SK-N-SH treated with all-trans-retinoic acid at 6 μM for 48 hours (cell line): ENCODE measurements around the gene TMEM138.
A peak's percentile ranks its signal among the peaks of the same experiment; 100 is the strongest.

Experiments used
- ATAC-seq: fragments of 200-7000 bp; cut with Tn5 transposase; 3 replicates; pipeline ENCODE4 v1.9.1; 2020; ENCODE audit warnings: mild to moderate bottlenecking, moderate library complexity
- ARNTL ChIP-seq: fragments of 450-650 bp; formaldehyde crosslinking; IDR thresholded peaks from 2 replicates; pipeline ENCODE4 v1.5.0; 2020; ENCODE audit warnings: low read depth, mild to moderate bottlenecking, moderate library complexity, borderline replicate concordance
- BACH2 ChIP-seq: fragments of 250-450 bp; sonication (Bioruptor Pico); IDR thresholded peaks from 2 replicates; pipeline ENCODE4 v1.9.0; 2021; ENCODE audit warnings: mild to moderate bottlenecking, borderline replicate concordance
- CSDC2 ChIP-seq: fragments of 250-450 bp; sonication (Bioruptor Pico); IDR thresholded peaks from 2 replicates; pipeline ENCODE4 v1.5.0; 2020; ENCODE audit warnings: mild to moderate bottlenecking, moderate library complexity
- ESRRG ChIP-seq: fragments of 250-450 bp; sonication (Bioruptor Pico); IDR thresholded peaks from 2 replicates; pipeline ENCODE4 v1.6.1; 2021; ENCODE audit warnings: mild to moderate bottlenecking
- GLIS3 ChIP-seq: fragments of 250-450 bp; sonication (Bioruptor Pico); IDR thresholded peaks from 2 replicates; pipeline ENCODE4 v1.5.0; 2020; ENCODE audit warnings: mild to moderate bottlenecking, moderate library complexity
- ISL1 ChIP-seq: fragments of 250-450 bp; sonication (Bioruptor Pico); IDR thresholded peaks from 2 replicates; pipeline ENCODE4 v2.1.2; 2022; ENCODE audit warnings: mild to moderate bottlenecking, moderate library complexity
- OSR1 ChIP-seq: fragments of 250-450 bp; sonication (Bioruptor Pico); IDR thresholded peaks from 2 replicates; pipeline ENCODE4 v1.8.0; 2022; ENCODE audit warnings: moderate library complexity, mild to moderate bottlenecking, inconsistent platforms
- POU6F1 ChIP-seq: fragments of 250-450 bp; sonication (Bioruptor Pico); IDR thresholded peaks from 2 replicates; pipeline ENCODE4 v1.8.0; 2021; ENCODE audit warnings: low read depth, mild to moderate bottlenecking, moderate library complexity, borderline replicate concordance
- PPARA ChIP-seq: fragments of 250-450 bp; sonication (Bioruptor Pico); IDR thresholded peaks from 2 replicates; pipeline ENCODE4 v1.5.0; 2020; ENCODE audit warnings: mild to moderate bottlenecking, borderline replicate concordance
- SNAI2 ChIP-seq: fragments of 250-450 bp; sonication (Bioruptor Pico); IDR thresholded peaks from 2 replicates; pipeline ENCODE4 v1.5.0; 2020; ENCODE audit warnings: mild to moderate bottlenecking, moderate library complexity
- TCF4 ChIP-seq: fragments of 250-450 bp; sonication (Bioruptor Pico); IDR thresholded peaks from 2 replicates; pipeline ENCODE4 v1.8.0; 2021; ENCODE audit warnings: mild to moderate bottlenecking, moderate library complexity, borderline replicate concordance
- TOX ChIP-seq: fragments of 250-450 bp; sonication (Bioruptor Pico); IDR thresholded peaks from 2 replicates; pipeline ENCODE4 v1.8.0; 2021; ENCODE audit warnings: mild to moderate bottlenecking, moderate library complexity, borderline replicate concordance
- ZC3H10 ChIP-seq: fragments of 250-450 bp; sonication (Bioruptor Pico); IDR thresholded peaks from 2 replicates; pipeline ENCODE4 v1.5.1; 2021; ENCODE audit warnings: mild to moderate bottlenecking, moderate library complexity
- ZFP3 ChIP-seq: fragments of 250-450 bp; sonication (Bioruptor Pico); IDR thresholded peaks from 2 replicates; pipeline ENCODE4 v1.5.0; 2020; ENCODE audit warnings: mild to moderate bottlenecking, moderate library complexity
- ZFP30 ChIP-seq: fragments of 450-650 bp; formaldehyde crosslinking; IDR thresholded peaks from 2 replicates; pipeline ENCODE4 v1.5.0; 2022; ENCODE audit warnings: mild to moderate bottlenecking, moderate library complexity
- ZNF565 ChIP-seq: fragments of 450-650 bp; formaldehyde crosslinking; conservative IDR thresholded peaks from 2 replicates; pipeline ENCODE4 v1.5.0; 2020; ENCODE audit warnings: low read depth, mild to moderate bottlenecking, moderate library complexity
- ZNF70 ChIP-seq: fragments of 450-650 bp; formaldehyde crosslinking; IDR thresholded peaks from 2 replicates; pipeline ENCODE4 v1.5.0; 2020; ENCODE audit warnings: mild to moderate bottlenecking, moderate library complexity
- ZNF8 ChIP-seq: fragments of 450-650 bp; formaldehyde crosslinking; IDR thresholded peaks from 2 replicates; pipeline ENCODE4 v1.5.0; 2020; ENCODE audit warnings: mild to moderate bottlenecking, moderate library complexity
- TF ChIP-seq, protein P1 (sequence below): fragments of 250-450 bp; sonication (Bioruptor Pico); IDR thresholded peaks from 2 replicates; pipeline ENCODE4 v1.8.0; 2020; ENCODE audit warnings: mild to moderate bottlenecking, moderate library complexity, borderline replicate concordance
- TF ChIP-seq, protein P2 (sequence below): fragments of 250-450 bp; sonication (Bioruptor Pico); IDR thresholded peaks from 2 replicates; pipeline ENCODE4 v1.5.1; 2021; ENCODE audit warnings: mild to moderate bottlenecking, moderate library complexity
- TF ChIP-seq, protein P3 (sequence below): fragments of 250-450 bp; sonication (Bioruptor Pico); IDR thresholded peaks from 2 replicates; pipeline ENCODE4 v1.5.0; 2020; ENCODE audit warnings: mild to moderate bottlenecking, moderate library complexity
- TF ChIP-seq, protein P4 (sequence below): fragments of 250-450 bp; sonication (Bioruptor Pico); IDR thresholded peaks from 2 replicates; pipeline ENCODE4 v1.5.1; 2020; ENCODE audit warnings: low read depth, mild to moderate bottlenecking, moderate library complexity

TMEM138 gene

DNA sequence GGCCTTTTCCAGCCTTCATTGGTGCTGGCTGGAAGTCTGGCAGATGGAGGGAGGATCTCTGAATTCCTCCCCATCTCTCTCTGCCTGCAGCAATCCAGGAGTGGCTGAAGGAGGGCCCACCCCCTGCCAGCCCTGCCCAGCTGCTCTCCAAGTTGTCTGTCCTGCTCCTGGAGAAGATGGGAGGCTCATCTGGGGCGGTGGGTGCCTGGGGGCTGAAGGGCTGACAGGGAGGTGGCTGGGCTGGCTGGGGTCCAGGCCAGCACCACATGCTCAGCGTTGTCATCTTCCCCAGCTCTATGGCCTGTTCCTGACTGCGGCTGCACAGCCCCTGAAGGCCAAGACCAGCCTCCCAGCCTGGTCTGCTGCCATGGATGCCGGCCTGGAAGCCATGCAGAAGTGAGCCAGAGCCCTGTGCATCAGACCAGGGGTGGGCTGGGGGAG, 17.0 kb upstream of the TMEM138 start:
- peak; percentile 53; the same call in 2 of the 3 replicates for ATAC-seq
- TF ChIP-seq TCF4 (peak; percentile 28; the same call in 1 of the 2 replicates), ESRRG (no peak), ZFP30 (CRISPR knock-in tag) (no peak)

GRCh38 chr11:61345954-61346843, 16.0 kb upstream of the TMEM138 start:
- ATAC-seq: no peak
- TF ChIP-seq SNAI2 (CRISPR knock-in tag) (no peak), ARNTL (CRISPR knock-in tag) (no peak), TOX (CRISPR knock-in tag) (no peak), ZC3H10 (CRISPR knock-in tag) (no peak), OSR1 (CRISPR knock-in tag) (no peak), ZNF70 (CRISPR knock-in tag) (no peak), GLIS3 (CRISPR knock-in tag) (no peak), POU6F1 (CRISPR knock-in tag) (no peak), ESRRG (no peak), CSDC2 (CRISPR knock-in tag) (no peak)
- TF ChIP-seq, protein P1, sequence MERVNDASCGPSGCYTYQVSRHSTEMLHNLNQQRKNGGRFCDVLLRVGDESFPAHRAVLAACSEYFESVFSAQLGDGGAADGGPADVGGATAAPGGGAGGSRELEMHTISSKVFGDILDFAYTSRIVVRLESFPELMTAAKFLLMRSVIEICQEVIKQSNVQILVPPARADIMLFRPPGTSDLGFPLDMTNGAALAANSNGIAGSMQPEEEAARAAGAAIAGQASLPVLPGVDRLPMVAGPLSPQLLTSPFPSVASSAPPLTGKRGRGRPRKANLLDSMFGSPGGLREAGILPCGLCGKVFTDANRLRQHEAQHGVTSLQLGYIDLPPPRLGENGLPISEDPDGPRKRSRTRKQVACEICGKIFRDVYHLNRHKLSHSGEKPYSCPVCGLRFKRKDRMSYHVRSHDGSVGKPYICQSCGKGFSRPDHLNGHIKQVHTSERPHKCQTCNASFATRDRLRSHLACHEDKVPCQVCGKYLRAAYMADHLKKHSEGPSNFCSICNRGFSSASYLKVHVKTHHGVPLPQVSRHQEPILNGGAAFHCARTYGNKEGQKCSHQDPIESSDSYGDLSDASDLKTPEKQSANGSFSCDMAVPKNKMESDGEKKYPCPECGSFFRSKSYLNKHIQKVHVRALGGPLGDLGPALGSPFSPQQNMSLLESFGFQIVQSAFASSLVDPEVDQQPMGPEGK (CRISPR knock-in tag): no peak

- no peak for TF ChIP-seq ARNTL (CRISPR knock-in tag)
- TF ChIP-seq ZNF565 (CRISPR knock-in tag): no peak
- no peak for TF ChIP-seq TCF4
- no peak for TF ChIP-seq OSR1 (CRISPR knock-in tag)
- TF ChIP-seq GLIS3 (CRISPR knock-in tag): no peak
- TF ChIP-seq ZNF8: no peak
- TF ChIP-seq ESRRG: no peak
- no peak for TF ChIP-seq BACH2 (CRISPR knock-in tag)
- TF ChIP-seq, protein P2, sequence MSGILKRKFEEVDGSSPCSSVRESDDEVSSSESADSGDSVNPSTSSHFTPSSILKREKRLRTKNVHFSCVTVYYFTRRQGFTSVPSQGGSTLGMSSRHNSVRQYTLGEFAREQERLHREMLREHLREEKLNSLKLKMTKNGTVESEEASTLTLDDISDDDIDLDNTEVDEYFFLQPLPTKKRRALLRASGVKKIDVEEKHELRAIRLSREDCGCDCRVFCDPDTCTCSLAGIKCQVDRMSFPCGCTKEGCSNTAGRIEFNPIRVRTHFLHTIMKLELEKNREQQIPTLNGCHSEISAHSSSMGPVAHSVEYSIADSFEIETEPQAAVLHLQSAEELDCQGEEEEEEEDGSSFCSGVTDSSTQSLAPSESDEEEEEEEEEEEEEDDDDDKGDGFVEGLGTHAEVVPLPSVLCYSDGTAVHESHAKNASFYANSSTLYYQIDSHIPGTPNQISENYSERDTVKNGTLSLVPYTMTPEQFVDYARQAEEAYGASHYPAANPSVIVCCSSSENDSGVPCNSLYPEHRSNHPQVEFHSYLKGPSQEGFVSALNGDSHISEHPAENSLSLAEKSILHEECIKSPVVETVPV (CRISPR knock-in tag): no peak
- no peak for TF ChIP-seq CSDC2 (CRISPR knock-in tag)
- no peak for ATAC-seq
Observed at GRCh38 chr11:61347916-61348461, 14.2 kb upstream of the TMEM138 start.

DNA sequence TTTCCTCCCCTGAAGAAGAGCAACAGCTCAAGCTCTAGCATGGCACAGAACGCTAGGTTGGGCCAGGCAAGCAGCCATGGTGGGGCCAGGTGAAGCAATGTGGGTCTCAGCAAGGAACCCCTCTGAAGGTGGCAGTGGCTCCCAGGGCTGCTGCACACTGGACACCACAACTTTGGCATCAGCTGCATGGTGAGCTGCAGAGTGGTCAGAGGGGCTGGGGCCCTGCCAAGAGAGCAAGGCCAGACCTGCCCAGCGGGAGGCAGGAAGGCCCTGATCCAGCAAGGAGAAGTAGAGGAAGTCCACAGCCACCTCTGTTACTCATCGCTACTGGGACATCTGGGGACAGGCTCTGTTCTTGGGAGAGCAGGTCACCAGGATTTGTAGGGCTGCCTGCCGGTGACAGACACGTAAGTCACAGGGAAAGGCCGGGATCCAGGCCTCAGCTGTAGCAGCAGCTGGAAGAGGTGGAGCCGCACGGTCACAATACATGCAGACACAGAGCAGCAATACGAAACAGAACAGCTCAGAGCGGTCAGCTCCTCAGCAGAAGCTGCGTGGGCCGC, 12.9 kb upstream of the TMEM138 start:
- no peak for ATAC-seq
- TF ChIP-seq, protein P3, sequence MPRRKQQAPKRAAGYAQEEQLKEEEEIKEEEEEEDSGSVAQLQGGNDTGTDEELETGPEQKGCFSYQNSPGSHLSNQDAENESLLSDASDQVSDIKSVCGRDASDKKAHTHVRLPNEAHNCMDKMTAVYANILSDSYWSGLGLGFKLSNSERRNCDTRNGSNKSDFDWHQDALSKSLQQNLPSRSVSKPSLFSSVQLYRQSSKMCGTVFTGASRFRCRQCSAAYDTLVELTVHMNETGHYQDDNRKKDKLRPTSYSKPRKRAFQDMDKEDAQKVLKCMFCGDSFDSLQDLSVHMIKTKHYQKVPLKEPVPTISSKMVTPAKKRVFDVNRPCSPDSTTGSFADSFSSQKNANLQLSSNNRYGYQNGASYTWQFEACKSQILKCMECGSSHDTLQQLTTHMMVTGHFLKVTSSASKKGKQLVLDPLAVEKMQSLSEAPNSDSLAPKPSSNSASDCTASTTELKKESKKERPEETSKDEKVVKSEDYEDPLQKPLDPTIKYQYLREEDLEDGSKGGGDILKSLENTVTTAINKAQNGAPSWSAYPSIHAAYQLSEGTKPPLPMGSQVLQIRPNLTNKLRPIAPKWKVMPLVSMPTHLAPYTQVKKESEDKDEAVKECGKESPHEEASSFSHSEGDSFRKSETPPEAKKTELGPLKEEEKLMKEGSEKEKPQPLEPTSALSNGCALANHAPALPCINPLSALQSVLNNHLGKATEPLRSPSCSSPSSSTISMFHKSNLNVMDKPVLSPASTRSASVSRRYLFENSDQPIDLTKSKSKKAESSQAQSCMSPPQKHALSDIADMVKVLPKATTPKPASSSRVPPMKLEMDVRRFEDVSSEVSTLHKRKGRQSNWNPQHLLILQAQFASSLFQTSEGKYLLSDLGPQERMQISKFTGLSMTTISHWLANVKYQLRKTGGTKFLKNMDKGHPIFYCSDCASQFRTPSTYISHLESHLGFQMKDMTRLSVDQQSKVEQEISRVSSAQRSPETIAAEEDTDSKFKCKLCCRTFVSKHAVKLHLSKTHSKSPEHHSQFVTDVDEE (CRISPR knock-in tag): no peak
- TF ChIP-seq ZNF565 (CRISPR knock-in tag) (no peak), CSDC2 (CRISPR knock-in tag) (no peak), ZNF70 (CRISPR knock-in tag) (no peak), ISL1 (CRISPR knock-in tag) (no peak), SNAI2 (CRISPR knock-in tag) (no peak), PPARA (CRISPR knock-in tag) (no peak), ZFP3 (CRISPR knock-in tag) (no peak), ESRRG (no peak), ZNF8 (no peak), POU6F1 (CRISPR knock-in tag) (no peak)
- TF ChIP-seq, protein P4, sequence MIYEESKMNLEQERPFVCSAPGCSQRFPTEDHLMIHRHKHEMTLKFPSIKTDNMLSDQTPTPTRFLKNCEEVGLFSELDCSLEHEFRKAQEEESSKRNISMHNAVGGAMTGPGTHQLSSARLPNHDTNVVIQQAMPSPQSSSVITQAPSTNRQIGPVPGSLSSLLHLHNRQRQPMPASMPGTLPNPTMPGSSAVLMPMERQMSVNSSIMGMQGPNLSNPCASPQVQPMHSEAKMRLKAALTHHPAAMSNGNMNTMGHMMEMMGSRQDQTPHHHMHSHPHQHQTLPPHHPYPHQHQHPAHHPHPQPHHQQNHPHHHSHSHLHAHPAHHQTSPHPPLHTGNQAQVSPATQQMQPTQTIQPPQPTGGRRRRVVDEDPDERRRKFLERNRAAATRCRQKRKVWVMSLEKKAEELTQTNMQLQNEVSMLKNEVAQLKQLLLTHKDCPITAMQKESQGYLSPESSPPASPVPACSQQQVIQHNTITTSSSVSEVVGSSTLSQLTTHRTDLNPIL: no peak
